HG03520 (cell line): ENCODE measurements around the gene SEPHS2.
A peak's percentile ranks its signal among the peaks of the same experiment; 100 is the strongest.

ENCODE experiments used
- ATAC-seq: cut with Tn5 transposase; IDR thresholded peaks from one replicate; pipeline ENCODE4 v1.9.1; 2021; ENCODE audit warnings: mild to moderate bottlenecking, moderate library complexity; ENCODE audit not compliant: unreplicated experiment

The SEPHS2 gene

GRCh38 chr16:30434852-30435251 lies 10.8 kb downstream of the SEPHS2 start:
- no peak for ATAC-seq

- peak; percentile 11 for ATAC-seq
These were observed 15.2 kb downstream of the SEPHS2 start for GRCh38 chr16:30430428-30430970.

- peak; percentile 91 for ATAC-seq
These were observed 15.8 kb downstream of the SEPHS2 start, which contains the start of gene DCTPP1 for GRCh38 chr16:30429678-30430427. DCTPP1 (minus strand) TSS chr16:30430030; CDS start chr16:30429980, 50 bp downstream.

- peak; percentile 25 for ATAC-seq
These were observed 16.3 kb downstream of the SEPHS2 start for GRCh38 chr16:30429418-30429677.

GRCh38 chr16:30428055-30428454 lies 17.6 kb downstream of the SEPHS2 start:
- no peak for ATAC-seq

- no peak for ATAC-seq
These were observed 24.7 kb downstream of the SEPHS2 start for GRCh38 chr16:30421010-30421409.

GRCh38 chr16:30418350-30419181 lies 27.1 kb downstream of the SEPHS2 start:
- ATAC-seq: no peak

- ATAC-seq: peak; percentile 81
These were observed 27.9 kb downstream of the SEPHS2 start for GRCh38 chr16:30417529-30418349.

GRCh38 chr16:30416624-30417528 lies 28.8 kb downstream of the SEPHS2 start:
- no peak for ATAC-seq

GRCh38 chr16:30416047-30416603 lies 29.5 kb downstream of the SEPHS2 start:
- ATAC-seq: no peak

GRCh38 chr16:30414159-30414558 lies 31.5 kb downstream of the SEPHS2 start:
- ATAC-seq: no peak

GRCh38 chr16:30413112-30413806 lies 32.4 kb downstream of the SEPHS2 start:
- no peak for ATAC-seq

- ATAC-seq: no peak
These were observed 36.3 kb downstream of the SEPHS2 start for GRCh38 chr16:30409125-30410060.

GRCh38 chr16:30407804-30408534 lies 37.7 kb downstream of the SEPHS2 start:
- no peak for ATAC-seq

- peak; percentile 55 for ATAC-seq
These were observed 38.4 kb downstream of the SEPHS2 start, which contains the start of gene ZNF771 for GRCh38 chr16:30407102-30407803. ZNF771 (plus strand) TSS chr16:30407606; CDS start chr16:30408054, 448 bp downstream.

GRCh38 chr16:30406795-30407101 lies 38.9 kb downstream of the SEPHS2 start:
- no peak for ATAC-seq
